Breast epithelium (tissue), 3 donors: Measurements from ENCODE around the gene ZWILCH.

Experiments used
- POLR2A ChIP-seq: fragments of 450-650 bp; IDR thresholded peaks from one replicate; pipeline ENCODE4 v1.6.1; 2016; ENCODE audit warnings: antibody characterized with exemption, mild to moderate bottlenecking, moderate library complexity
- TF ChIP-seq, protein P1 (sequence below), 3 donors: fragments of 450-650 bp; IDR thresholded peaks; one replicate each; pipeline ENCODE4 v1.5.1; 2016 to 2017; ENCODE audit warnings: antibody characterized with exemption in 3 of 3, mild to moderate bottlenecking in 3 of 3, moderate library complexity in 3 of 3

DNA sequence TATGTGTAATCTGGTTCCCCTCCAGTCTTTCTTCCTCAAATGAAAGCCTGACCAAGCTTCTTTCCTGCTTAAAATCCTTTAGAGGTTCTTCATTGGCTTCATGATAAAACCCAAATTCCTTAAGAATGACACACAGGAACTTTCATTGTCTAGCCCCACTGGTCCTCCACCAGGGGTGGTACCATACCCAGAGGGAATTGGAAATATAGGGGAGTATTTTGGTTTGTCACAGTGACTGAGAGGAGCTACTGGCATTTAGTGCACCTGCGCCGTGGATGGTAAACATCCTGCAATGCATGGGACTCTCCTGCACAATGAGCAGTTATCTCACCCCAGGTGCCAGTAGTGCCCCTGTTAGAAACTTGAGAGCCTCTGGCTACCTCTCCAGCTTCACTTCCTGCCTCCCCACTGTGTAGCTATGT is 10.8 kb downstream of the ZWILCH start:
- TF ChIP-seq, protein P1, sequence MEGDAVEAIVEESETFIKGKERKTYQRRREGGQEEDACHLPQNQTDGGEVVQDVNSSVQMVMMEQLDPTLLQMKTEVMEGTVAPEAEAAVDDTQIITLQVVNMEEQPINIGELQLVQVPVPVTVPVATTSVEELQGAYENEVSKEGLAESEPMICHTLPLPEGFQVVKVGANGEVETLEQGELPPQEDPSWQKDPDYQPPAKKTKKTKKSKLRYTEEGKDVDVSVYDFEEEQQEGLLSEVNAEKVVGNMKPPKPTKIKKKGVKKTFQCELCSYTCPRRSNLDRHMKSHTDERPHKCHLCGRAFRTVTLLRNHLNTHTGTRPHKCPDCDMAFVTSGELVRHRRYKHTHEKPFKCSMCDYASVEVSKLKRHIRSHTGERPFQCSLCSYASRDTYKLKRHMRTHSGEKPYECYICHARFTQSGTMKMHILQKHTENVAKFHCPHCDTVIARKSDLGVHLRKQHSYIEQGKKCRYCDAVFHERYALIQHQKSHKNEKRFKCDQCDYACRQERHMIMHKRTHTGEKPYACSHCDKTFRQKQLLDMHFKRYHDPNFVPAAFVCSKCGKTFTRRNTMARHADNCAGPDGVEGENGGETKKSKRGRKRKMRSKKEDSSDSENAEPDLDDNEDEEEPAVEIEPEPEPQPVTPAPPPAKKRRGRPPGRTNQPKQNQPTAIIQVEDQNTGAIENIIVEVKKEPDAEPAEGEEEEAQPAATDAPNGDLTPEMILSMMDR (IDR thresholded peaks at IDR 0.05) = no peak
- TF ChIP-seq POLR2A = no peak
